CD4-positive, alpha-beta T cell treated with Interferon gamma for 1 hour (primary cell): ENCODE data around the gene ZNF827.
A peak's percentile ranks its signal among the peaks of the same experiment; 100 is the strongest.

ENCODE experiments used
- DNase-seq: peaks from one replicate; pipeline ENCODE4 v3.0.0-alpha.2; 2020

The ZNF827 gene

GRCh38 chr4:145736241-145736831 is 202.3 kb downstream of the ZNF827 start:
- no peak for DNase-seq

GRCh38 chr4:145735827-145736226 is 202.8 kb downstream of the ZNF827 start:
- DNase-seq: no peak

- no peak for DNase-seq
Observed at GRCh38 chr4:145735347-145735675, 203.3 kb downstream of the ZNF827 start.

GRCh38 chr4:145734576-145735346 is 203.9 kb downstream of the ZNF827 start:
- no peak for DNase-seq

- DNase-seq: no peak
Observed at GRCh38 chr4:145734031-145734430, 204.6 kb downstream of the ZNF827 start.

GRCh38 chr4:145732895-145733880 is 205.4 kb downstream of the ZNF827 start:
- DNase-seq: peak; percentile 79

GRCh38 chr4:145732001-145732815 is 206.4 kb downstream of the ZNF827 start:
- no peak for DNase-seq

GRCh38 chr4:145731028-145731427 is 207.6 kb downstream of the ZNF827 start:
- no peak for DNase-seq

- no peak for DNase-seq
Observed at GRCh38 chr4:145730026-145730425, 208.6 kb downstream of the ZNF827 start.

GRCh38 chr4:145723336-145723735 is 215.3 kb downstream of the ZNF827 start:
- DNase-seq: no peak

- no peak for DNase-seq
Observed at GRCh38 chr4:145722561-145722960, 216.1 kb downstream of the ZNF827 start.

GRCh38 chr4:145720656-145721055 is 218.0 kb downstream of the ZNF827 start:
- no peak for DNase-seq

- no peak for DNase-seq
Observed at GRCh38 chr4:145719752-145720624, 218.6 kb downstream of the ZNF827 start.

GRCh38 chr4:145716661-145717200 is 221.9 kb downstream of the ZNF827 start:
- DNase-seq: no peak

- DNase-seq: no peak
Observed at GRCh38 chr4:145716200-145716599, 222.4 kb downstream of the ZNF827 start.

- no peak for DNase-seq
Observed at GRCh38 chr4:145709843-145710242, 228.8 kb downstream of the ZNF827 start.

GRCh38 chr4:145709336-145709735 is 229.3 kb downstream of the ZNF827 start:
- no peak for DNase-seq
